Measurements from ENCODE around the gene ATG4C. TPM values are rescaled to one million over a fixed set of nuclear protein-coding genes. Genes with fewer than 3 reads are reported as not detected.
"Not testable (repeated sequence)": the region's sequence is repeated elsewhere in the genome, so short reads cannot be mapped to it uniquely, and the experiment has no call there.

ATG4C gene
- total RNA-seq, 1 experiment from 2014 or later, result 13.1 TPM

DNA sequence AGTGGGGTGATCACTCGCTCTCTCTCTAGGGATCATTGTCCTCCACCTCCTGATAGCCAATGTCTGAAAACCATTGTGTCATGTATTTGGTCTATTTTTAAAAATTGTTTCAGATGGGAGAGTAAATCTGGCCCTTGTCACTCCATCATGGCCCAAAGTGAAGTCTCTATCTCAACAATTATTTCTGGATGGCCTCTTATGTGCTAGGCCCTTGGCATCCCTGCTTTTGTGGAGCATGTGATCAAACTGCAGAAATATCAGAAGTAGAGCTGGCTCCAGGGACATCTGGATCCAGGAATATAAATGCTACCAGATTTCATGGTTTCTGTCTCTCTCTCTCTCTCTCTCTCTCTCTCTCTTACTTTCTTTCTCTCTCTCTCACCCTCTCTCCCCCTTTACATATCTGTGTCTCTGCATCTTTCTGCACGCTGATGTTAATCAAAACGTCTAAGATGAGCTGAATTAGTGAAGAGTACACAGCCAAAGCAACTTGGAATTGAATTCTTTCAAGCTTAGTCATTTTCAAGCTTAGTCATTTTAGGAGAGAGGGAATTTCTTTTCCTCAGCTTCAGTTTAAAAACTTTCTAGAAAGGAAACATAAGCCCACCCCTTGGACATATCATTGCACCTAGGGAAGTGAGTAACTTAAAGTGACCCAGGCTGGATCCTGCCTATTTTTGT, 48.3 kb upstream of the ATG4C start:
- Histone ChIP-seq H2BK12ac (ENCODE audit: insufficient read length, low read depth, low read length) (no peak overlapping the region), H4K5ac (ENCODE audit: insufficient read length, low read depth, low read length) (no peak overlapping the region), H3K23me2 (ENCODE audit: insufficient read length, low read depth, low read length, poor library complexity, severe bottlenecking) (no peaks in the 10 kb centered on the region), H4K20me1 (ENCODE audit: control insufficient read depth, insufficient read depth, insufficient read length) (no peaks in the 10 kb centered on the region), H3K23ac (ENCODE audit: insufficient read length, low read depth, low read length) (no peak overlapping the region), H3K14ac (ENCODE audit: insufficient read depth, low read length) (no peak overlapping the region), H2BK15ac (ENCODE audit: low read depth, low read length) (no peak overlapping the region), H3K9me3 (ENCODE audit: control insufficient read depth, low read depth, low read length) (no peaks in the 10 kb centered on the region), H2BK120ac (ENCODE audit: low read depth, low read length, poor library complexity, severe bottlenecking) (no peak overlapping the region), H3T11ph (ENCODE audit: low read length) (no peak overlapping the region), H3K4ac (ENCODE audit: low read depth, low read length) (no peak overlapping the region), H3K9ac (ENCODE audit: extremely low read depth, insufficient read length, low read length) (no peak overlapping the region), H4K8ac (replicated peaks; ENCODE audit: insufficient read length, low read depth, low read length) (no peak overlapping the region), H2BK5ac (ENCODE audit: insufficient read length, low read length) (no peak overlapping the region), H2BK20ac (ENCODE audit: low read depth, low read length, poor library complexity, severe bottlenecking) (no peak overlapping the region), H3K79me1 (ENCODE audit: insufficient read depth, low read depth, low read length, poor library complexity, severe bottlenecking) (no peaks in the 10 kb centered on the region), H2AFZ (ENCODE audit: low read length) (no peak overlapping the region), H4K91ac (ENCODE audit: insufficient read length, low read depth, low read length) (no peak overlapping the region), H3K18ac (ENCODE audit: insufficient read length, low read depth, low read length) (no peak overlapping the region), H3K27ac (ENCODE audit: insufficient read length, low read depth, low read length) (no peak overlapping the region), H3K56ac (ENCODE audit: insufficient read length, low read depth, low read length) (no peak overlapping the region), H3K4me2 (ENCODE audit: insufficient read depth, insufficient read length, low read length) (no peak overlapping the region), H3K4me1 (ENCODE audit: insufficient read depth, low read length) (no peaks in the 10 kb centered on the region), H3K79me2 (ENCODE audit: insufficient read depth, low read length) (no peaks in the 10 kb centered on the region), H3K27me3 (ENCODE audit: insufficient read depth, low read length) (no peaks in the 10 kb centered on the region), H2AK5ac (ENCODE audit: insufficient read length, low read length) (no peak overlapping the region)
- no CpG with 5 or more reads among the region's 3 CpGs for WGBS (ENCODE audit: extremely low coverage, insufficient read length, low lambda C conversion rate)
- H3K4me3 Mint-ChIP-seq, result no peak overlapping the region
- no peak overlapping the region; a peak in 1 of 7 replicates for H3K27ac Mint-ChIP-seq
- no peak for DNase-seq
- peaks cover 6 to 9% of the 10 kb centered on the region in 2 experiments for H3K4me1 Mint-ChIP-seq
- H3K9me3 Mint-ChIP-seq, result peaks cover 4 to 7% of the 10 kb centered on the region in 2 experiments; a peak in 4 of 5 replicates
- TF ChIP-seq, protein P1, sequence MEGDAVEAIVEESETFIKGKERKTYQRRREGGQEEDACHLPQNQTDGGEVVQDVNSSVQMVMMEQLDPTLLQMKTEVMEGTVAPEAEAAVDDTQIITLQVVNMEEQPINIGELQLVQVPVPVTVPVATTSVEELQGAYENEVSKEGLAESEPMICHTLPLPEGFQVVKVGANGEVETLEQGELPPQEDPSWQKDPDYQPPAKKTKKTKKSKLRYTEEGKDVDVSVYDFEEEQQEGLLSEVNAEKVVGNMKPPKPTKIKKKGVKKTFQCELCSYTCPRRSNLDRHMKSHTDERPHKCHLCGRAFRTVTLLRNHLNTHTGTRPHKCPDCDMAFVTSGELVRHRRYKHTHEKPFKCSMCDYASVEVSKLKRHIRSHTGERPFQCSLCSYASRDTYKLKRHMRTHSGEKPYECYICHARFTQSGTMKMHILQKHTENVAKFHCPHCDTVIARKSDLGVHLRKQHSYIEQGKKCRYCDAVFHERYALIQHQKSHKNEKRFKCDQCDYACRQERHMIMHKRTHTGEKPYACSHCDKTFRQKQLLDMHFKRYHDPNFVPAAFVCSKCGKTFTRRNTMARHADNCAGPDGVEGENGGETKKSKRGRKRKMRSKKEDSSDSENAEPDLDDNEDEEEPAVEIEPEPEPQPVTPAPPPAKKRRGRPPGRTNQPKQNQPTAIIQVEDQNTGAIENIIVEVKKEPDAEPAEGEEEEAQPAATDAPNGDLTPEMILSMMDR (conservative IDR thresholded peaks at IDR 0.05), result no peak
- H3K27me3 Mint-ChIP-seq (ENCODE audit: low read depth), result peaks cover under 1% of the 10 kb centered on the region; the same call in 1 of the 2 replicates
- H3K36me3 Mint-ChIP-seq (ENCODE audit: insufficient read depth in 1 of 3, low read depth in 3 of 3), result peaks cover 0 to 13% (median 5%) of the 10 kb centered on the region in 3 experiments; a peak in 5 of 7 replicates

DNA sequence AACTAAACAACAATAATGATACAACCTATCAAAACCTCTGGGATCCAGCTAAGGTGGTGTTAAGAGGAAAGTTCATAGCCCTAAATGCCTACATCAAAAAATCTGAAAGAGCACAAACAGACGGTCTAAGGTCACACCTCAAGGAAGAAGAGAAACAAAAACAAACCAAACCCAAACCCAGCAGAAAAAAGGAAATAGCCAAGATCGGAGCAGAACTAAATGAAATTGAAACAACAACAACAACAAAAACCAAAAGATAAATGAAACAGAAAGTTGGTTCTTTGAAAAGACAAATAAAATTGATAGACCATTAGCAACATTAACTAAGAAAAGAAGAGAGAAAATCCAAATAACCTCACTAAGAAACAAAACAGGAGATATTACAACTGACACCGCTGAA, 43.2 kb upstream of the ATG4C start:
- H4K5ac ChIP-seq (ENCODE audit: insufficient read length, low read depth, low read length); H3T11ph ChIP-seq (ENCODE audit: low read length); H3K4ac ChIP-seq (ENCODE audit: low read depth, low read length); H3K79me2 ChIP-seq (ENCODE audit: insufficient read depth, low read length); H2BK20ac ChIP-seq (ENCODE audit: low read depth, low read length, poor library complexity, severe bottlenecking); H3K79me1 ChIP-seq (ENCODE audit: insufficient read depth, low read depth, low read length, poor library complexity, severe bottlenecking); H3K23me2 ChIP-seq (ENCODE audit: insufficient read length, low read depth, low read length, poor library complexity, severe bottlenecking); H2BK15ac ChIP-seq (ENCODE audit: low read depth, low read length); H4K20me1 ChIP-seq (ENCODE audit: control insufficient read depth, insufficient read depth, insufficient read length); H3K4me1 ChIP-seq (ENCODE audit: insufficient read depth, low read length); H3K9me3 ChIP-seq (ENCODE audit: control insufficient read depth, low read depth, low read length); H3K9ac ChIP-seq (ENCODE audit: extremely low read depth, insufficient read length, low read length); H3K27me3 Mint-ChIP-seq (ENCODE audit: low read depth); H3K27ac Mint-ChIP-seq; H3K4me2 ChIP-seq (ENCODE audit: insufficient read depth, insufficient read length, low read length); H4K91ac ChIP-seq (ENCODE audit: insufficient read length, low read depth, low read length); H2BK120ac ChIP-seq (ENCODE audit: low read depth, low read length, poor library complexity, severe bottlenecking); H3K23ac ChIP-seq (ENCODE audit: insufficient read length, low read depth, low read length); H3K18ac ChIP-seq (ENCODE audit: insufficient read length, low read depth, low read length); H2AFZ ChIP-seq (ENCODE audit: low read length); H4K8ac ChIP-seq (replicated peaks; ENCODE audit: insufficient read length, low read depth, low read length); H2AK5ac ChIP-seq (ENCODE audit: insufficient read length, low read length); H2BK12ac ChIP-seq (ENCODE audit: insufficient read length, low read depth, low read length); H2BK5ac ChIP-seq (ENCODE audit: insufficient read length, low read length); H3K14ac ChIP-seq (ENCODE audit: insufficient read depth, low read length); H3K56ac ChIP-seq (ENCODE audit: insufficient read length, low read depth, low read length); H3K4me3 Mint-ChIP-seq; H3K27ac ChIP-seq (ENCODE audit: insufficient read length, low read depth, low read length); DNase-seq; H3K27me3 ChIP-seq (ENCODE audit: insufficient read depth, low read length): not testable (repeated sequence)
- peaks cover 3 to 31% (median 5%) of the 10 kb centered on the region in 3 experiments; a peak in 6 of 7 replicates for H3K36me3 Mint-ChIP-seq (ENCODE audit: insufficient read depth in 1 of 3, low read depth in 3 of 3)
- WGBS (ENCODE audit: extremely low coverage, insufficient read length, low lambda C conversion rate), result no CpG with 5 or more reads among the region's 3 CpGs
- peaks cover 19 to 22% of the 10 kb centered on the region in 2 experiments for H3K9me3 Mint-ChIP-seq
- peaks cover 10 to 19% of the 10 kb centered on the region in 2 experiments for H3K4me1 Mint-ChIP-seq

Data from H9 (cell line).